Gastrocnemius medialis (tissue), 4 donors: Measurements from ENCODE around the gene HMGCL.

Experiments used
- POLR2A ChIP-seq, 2 donors: fragments of 450-650 bp; IDR thresholded peaks; one replicate each; pipeline ENCODE4 v1.6.1; 2017; ENCODE audit warnings: antibody characterized with exemption in 2 of 2, mild to moderate bottlenecking in 2 of 2, moderate library complexity in 2 of 2
- TF ChIP-seq, protein P1 (sequence below), 5 experiments: fragments of 450-650 bp in 3 of 5; fragments of 200-600 bp in 2 of 5; sonication (generic) in 2 of 5; IDR thresholded peaks in 4 of 5; conservative IDR thresholded peaks in 1 of 5; 1 replicate in 4 of 5; 2 replicates in 1 of 5; pipeline ENCODE4 v1.5.1; 2016 to 2019; ENCODE audit warnings: antibody characterized with exemption in 5 of 5, mild to moderate bottlenecking in 3 of 5, moderate library complexity in 3 of 5

DNA sequence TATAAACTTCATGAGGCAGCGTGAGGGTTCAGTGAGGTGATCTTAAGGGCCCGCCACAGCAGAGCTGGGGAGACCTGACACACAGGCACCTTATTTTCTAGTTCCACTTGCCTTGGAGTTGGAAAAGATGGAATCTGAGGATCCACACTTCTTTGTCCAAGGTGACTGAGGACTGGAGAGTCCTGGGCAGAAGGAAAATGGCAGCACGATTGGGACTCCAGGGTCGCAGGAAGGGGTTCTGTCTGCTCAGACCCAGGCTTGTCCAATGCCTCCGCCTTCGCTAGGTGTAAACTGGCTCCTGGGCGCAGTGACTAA is 26.0 kb downstream of the HMGCL start:
- TF ChIP-seq, protein P1, sequence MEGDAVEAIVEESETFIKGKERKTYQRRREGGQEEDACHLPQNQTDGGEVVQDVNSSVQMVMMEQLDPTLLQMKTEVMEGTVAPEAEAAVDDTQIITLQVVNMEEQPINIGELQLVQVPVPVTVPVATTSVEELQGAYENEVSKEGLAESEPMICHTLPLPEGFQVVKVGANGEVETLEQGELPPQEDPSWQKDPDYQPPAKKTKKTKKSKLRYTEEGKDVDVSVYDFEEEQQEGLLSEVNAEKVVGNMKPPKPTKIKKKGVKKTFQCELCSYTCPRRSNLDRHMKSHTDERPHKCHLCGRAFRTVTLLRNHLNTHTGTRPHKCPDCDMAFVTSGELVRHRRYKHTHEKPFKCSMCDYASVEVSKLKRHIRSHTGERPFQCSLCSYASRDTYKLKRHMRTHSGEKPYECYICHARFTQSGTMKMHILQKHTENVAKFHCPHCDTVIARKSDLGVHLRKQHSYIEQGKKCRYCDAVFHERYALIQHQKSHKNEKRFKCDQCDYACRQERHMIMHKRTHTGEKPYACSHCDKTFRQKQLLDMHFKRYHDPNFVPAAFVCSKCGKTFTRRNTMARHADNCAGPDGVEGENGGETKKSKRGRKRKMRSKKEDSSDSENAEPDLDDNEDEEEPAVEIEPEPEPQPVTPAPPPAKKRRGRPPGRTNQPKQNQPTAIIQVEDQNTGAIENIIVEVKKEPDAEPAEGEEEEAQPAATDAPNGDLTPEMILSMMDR (IDR thresholded peaks at IDR 0.05 in 4 of 5, conservative IDR thresholded peaks at IDR 0.05 in 1 of 5) = no peak
- TF ChIP-seq POLR2A (IDR thresholded peaks at IDR 0.05) = no peak
